ENCODE results near the gene KHK. TPM values are rescaled to one million over a fixed set of nuclear protein-coding genes. Genes with fewer than 3 reads are reported as not detected.

KHK gene
- total and polyA plus RNA-seq, 2 of the 8 experiments (the other 6 are each of a cell fraction or from before 2014, with no cell fraction given) = 11.0 to 17.7 TPM

DNA sequence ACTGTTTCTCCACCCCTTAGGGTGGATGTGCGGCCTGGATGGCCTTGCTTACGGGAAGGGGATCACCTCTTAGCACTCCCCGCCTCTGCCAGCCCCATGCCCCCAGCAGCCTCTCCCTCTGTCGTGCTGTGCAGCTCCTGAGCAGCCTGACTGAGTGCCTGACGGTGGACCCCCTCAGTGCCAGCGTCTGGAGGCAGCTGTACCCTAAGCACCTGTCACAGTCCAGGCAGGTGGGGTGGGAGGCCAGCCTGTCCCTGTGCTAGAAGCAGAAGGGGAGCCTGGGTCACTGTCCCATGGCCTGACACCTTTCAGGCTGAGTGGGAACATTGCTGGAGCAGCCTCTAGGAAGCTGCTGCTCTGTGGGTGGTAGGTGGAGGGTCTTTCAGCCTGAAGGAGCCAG is 48.6 kb upstream of the KHK start:
- ChIA-PET POLR2A (ENCODE audit: partially characterized antibody) (interaction anchor here (1.2 to 6.0 kb wide), 3 partner anchors 12 to 18 kb away, joined by 3 to 42 read pairs (median 5); partner anchors contain the start of gene AGBL5), CTCF (ENCODE audit: partially characterized antibody) (interaction anchor here (1.2 to 7.3 kb wide), 4 partner anchors 13 to 192 kb away, joined by 3 to 41 read pairs (median 4); no protein-coding TSS in a partner anchor)
- H3K27me3 ChIP-seq (replicated peaks in 1 of 4; ENCODE audit: control insufficient read depth in 3 of 4, extremely low read depth in 1 of 4, insufficient read depth in 3 of 4, low read length in 3 of 4) = no peaks in the 10 kb centered on the region
- H4K20me1 ChIP-seq (replicated peaks in 1 of 2; ENCODE audit: control insufficient read depth in 1 of 2, insufficient read depth in 2 of 2, low read length in 2 of 2) = peaks cover 2 to 6% of the 10 kb centered on the region in 2 experiments
- H3K36me3 ChIP-seq (ENCODE audit: control insufficient read depth in 2 of 4, insufficient read depth in 4 of 4, low read length in 3 of 4) = peaks cover 22 to 55% (median 42%) of the 10 kb centered on the region in 4 experiments; a peak in 7 of 8 replicates
- no peak overlapping the region for H3K23ac ChIP-seq (ENCODE audit: insufficient read length)
- no peak overlapping the region for H3K9ac ChIP-seq (replicated peaks in 1 of 4; ENCODE audit: extremely low read depth in 1 of 4, low read depth in 3 of 4, low read length in 3 of 4)
- no peak overlapping the region for H3K56ac ChIP-seq (replicated peaks; ENCODE audit: insufficient read length, low read depth, low read length)
- H3K9me3 ChIP-seq (ENCODE audit: insufficient read depth in 2 of 2, low read depth in 1 of 2, low read length in 1 of 2) = no peaks in the 10 kb centered on the region
- no peak overlapping the region for H3K4ac ChIP-seq (replicated peaks; ENCODE audit: insufficient read length, low read depth, low read length)
- H2BK5ac ChIP-seq (ENCODE audit: low read depth, low read length) = no peak overlapping the region
- TF ChIP-seq SP1 (IDR thresholded peaks at IDR 0.05; ENCODE audit: low read depth, low read length) (no peak), NANOG (IDR thresholded peaks at IDR 0.05; ENCODE audit: insufficient read depth, low read depth, low read length, poor library complexity, severe bottlenecking) (no peak), CBX8 (IDR thresholded peaks at IDR 0.05; ENCODE audit: borderline replicate concordance, low read depth, low read length) (no peak), POLR2AphosphoS5 (IDR thresholded peaks at IDR 0.05; ENCODE audit: low read depth, low read length) (no peak)
- TF ChIP-seq, protein P1, sequence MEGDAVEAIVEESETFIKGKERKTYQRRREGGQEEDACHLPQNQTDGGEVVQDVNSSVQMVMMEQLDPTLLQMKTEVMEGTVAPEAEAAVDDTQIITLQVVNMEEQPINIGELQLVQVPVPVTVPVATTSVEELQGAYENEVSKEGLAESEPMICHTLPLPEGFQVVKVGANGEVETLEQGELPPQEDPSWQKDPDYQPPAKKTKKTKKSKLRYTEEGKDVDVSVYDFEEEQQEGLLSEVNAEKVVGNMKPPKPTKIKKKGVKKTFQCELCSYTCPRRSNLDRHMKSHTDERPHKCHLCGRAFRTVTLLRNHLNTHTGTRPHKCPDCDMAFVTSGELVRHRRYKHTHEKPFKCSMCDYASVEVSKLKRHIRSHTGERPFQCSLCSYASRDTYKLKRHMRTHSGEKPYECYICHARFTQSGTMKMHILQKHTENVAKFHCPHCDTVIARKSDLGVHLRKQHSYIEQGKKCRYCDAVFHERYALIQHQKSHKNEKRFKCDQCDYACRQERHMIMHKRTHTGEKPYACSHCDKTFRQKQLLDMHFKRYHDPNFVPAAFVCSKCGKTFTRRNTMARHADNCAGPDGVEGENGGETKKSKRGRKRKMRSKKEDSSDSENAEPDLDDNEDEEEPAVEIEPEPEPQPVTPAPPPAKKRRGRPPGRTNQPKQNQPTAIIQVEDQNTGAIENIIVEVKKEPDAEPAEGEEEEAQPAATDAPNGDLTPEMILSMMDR (IDR thresholded peaks at IDR 0.05; ENCODE audit: control extremely low read depth in 1 of 3, insufficient read depth in 1 of 3, low read depth in 1 of 3, low read length in 3 of 3) = no peak
- no peak overlapping the region for H2AK5ac ChIP-seq (ENCODE audit: low read depth, low read length)
- no peak overlapping the region for H3K27ac ChIP-seq (ENCODE audit: low read depth, low read length)
- H3K4me1 ChIP-seq (replicated peaks in 1 of 4; ENCODE audit: control insufficient read depth in 3 of 4, insufficient read depth in 4 of 4, low read length in 3 of 4) = peaks cover 0 to 6% (median 0%) of the 10 kb centered on the region in 4 experiments; a peak in 3 of 7 replicates
- no peak overlapping the region for H3K18ac ChIP-seq (ENCODE audit: extremely low read depth, low read length)
- FAIRE-seq = no peak
- H3K4me2 ChIP-seq (ENCODE audit: insufficient read depth in 1 of 2, low read depth in 2 of 2, low read length in 2 of 2) = no peak overlapping the region
- 89% methylated on average over 6 of the region's 6 CpGs; no CpG with 5 or more reads in 1 of the 2 experiments for WGBS, 2 experiments (ENCODE audit: extremely low coverage in 1 of 2, insufficient coverage in 1 of 2, insufficient read length in 1 of 2, insufficient replicate concordance in 2 of 2, low coverage in 1 of 2, low lambda C conversion rate in 2 of 2, missing lambda C conversion rate in 1 of 2)
- H2BK12ac ChIP-seq (ENCODE audit: low read depth, low read length) = no peak overlapping the region
- no peak overlapping the region for H2BK20ac ChIP-seq (ENCODE audit: low read length)
- H3K4me3 ChIP-seq (ENCODE audit: extremely low read depth in 1 of 4, insufficient read depth in 2 of 4, low read depth in 3 of 4, low read length in 4 of 4) = no peak overlapping the region
- H4K91ac ChIP-seq (replicated peaks; ENCODE audit: insufficient read length, low read length) = no peak overlapping the region
- H4K5ac ChIP-seq (ENCODE audit: insufficient read length, low read depth, low read length) = no peak overlapping the region
- peaks cover 4% of the 10 kb centered on the region for H3K23me2 ChIP-seq (ENCODE audit: low read depth, low read length)
- H3K79me1 ChIP-seq (ENCODE audit: low read depth, low read length) = no peaks in the 10 kb centered on the region; the same call in none of the 2 replicates
- no peak overlapping the region for H3K14ac ChIP-seq (ENCODE audit: insufficient read length)
- peaks cover 0 to 11% of the 10 kb centered on the region in 2 experiments; a peak in 1 of 4 replicates for H3K79me2 ChIP-seq (ENCODE audit: control insufficient read depth in 1 of 2, insufficient read depth in 2 of 2, low read length in 2 of 2)
- no peak overlapping the region for H2BK120ac ChIP-seq (replicated peaks; ENCODE audit: low read depth, low read length)
- no peak for DNase-seq (ENCODE audit: low read depth in 1 of 2, low spot score in 2 of 2)
- no peak overlapping the region for H2AFZ ChIP-seq (ENCODE audit: low read length)
- H4K8ac ChIP-seq (ENCODE audit: extremely low read depth, insufficient read depth, low read length) = no peak overlapping the region
- H2BK15ac ChIP-seq (ENCODE audit: low read length) = no peak overlapping the region
